Hepatocyte (in vitro differentiated cells): ENCODE data around the gene NEAT1. TPM values are rescaled to one million over a fixed set of nuclear protein-coding genes. Genes with fewer than 3 reads are reported as not detected.
A peak's percentile ranks its signal among the peaks of the same experiment; 100 is the strongest.

Experiments used
- DNase-seq: peaks from one replicate; pipeline ENCODE4 v3.0.0-alpha.2; 2016; ENCODE audit warnings: low spot score
- H2AFZ ChIP-seq: fragments of 200-600 bp; sonication (generic); 2 replicates; pipeline ENCODE4 v1.6.0; 2016; ENCODE audit warnings: antibody characterized with exemption, mild to moderate bottlenecking
- H3K27ac ChIP-seq: fragments of 200-600 bp; sonication (generic); 2 replicates; pipeline ENCODE4 v1.5.1; 2016; ENCODE audit warnings: mild to moderate bottlenecking
- H3K27me3 ChIP-seq: fragments of 200-600 bp; sonication (generic); 2 replicates; pipeline ENCODE4 v1.6.1; 2016
- H3K36me3 ChIP-seq: fragments of 200-600 bp; sonication (generic); replicated peaks from 2 replicates; pipeline ENCODE4 v1.5.1; 2016; ENCODE audit warnings: low read depth; ENCODE audit not compliant: insufficient read depth
- H3K4me1 ChIP-seq: fragments of 200-600 bp; sonication (generic); 2 replicates; pipeline ENCODE4 v1.5.1; 2016; ENCODE audit warnings: mild to moderate bottlenecking, moderate library complexity; ENCODE audit not compliant: insufficient read depth
- H3K4me2 ChIP-seq: fragments of 200-600 bp; sonication (generic); 2 replicates; pipeline ENCODE4 v1.6.0; 2016
- H3K4me3 ChIP-seq: fragments of 200-600 bp; sonication (generic); 2 replicates; pipeline ENCODE4 v1.5.1; 2016; ENCODE audit warnings: mild to moderate bottlenecking
- H3K79me2 ChIP-seq: fragments of 200-600 bp; sonication (generic); 2 replicates; pipeline ENCODE4 v1.6.0; 2017; ENCODE audit warnings: mild to moderate bottlenecking
- H3K9me2 ChIP-seq: fragments of 200-600 bp; sonication (generic); replicated peaks from 2 replicates; pipeline ENCODE4 v1.6.0; 2017; ENCODE audit warnings: mild to moderate bottlenecking; ENCODE audit not compliant: insufficient read depth
- H3K9me3 ChIP-seq: fragments of 200-600 bp; sonication (generic); 2 replicates; pipeline ENCODE4 v1.5.1; 2016; ENCODE audit warnings: low read depth, mild to moderate bottlenecking
- H4K20me1 ChIP-seq: fragments of 200-600 bp; sonication (generic); 2 replicates; pipeline ENCODE4 v1.6.0; 2016; ENCODE audit warnings: mild to moderate bottlenecking; ENCODE audit not compliant: insufficient read depth, poor library complexity, severe bottlenecking
- EZH2 ChIP-seq: fragments of 200-600 bp; sonication (generic); IDR thresholded peaks from 2 replicates; pipeline ENCODE4 v1.6.1; 2016; ENCODE audit warnings: antibody characterized with exemption, mild to moderate bottlenecking, borderline replicate concordance
- EZH2phosphoT487 ChIP-seq: fragments of 200-600 bp; sonication (generic); IDR thresholded peaks from one replicate; pipeline ENCODE4 v1.6.1; 2018; ENCODE audit warnings: antibody characterized with exemption, mild to moderate bottlenecking, low read depth, moderate library complexity; ENCODE audit not compliant: unreplicated experiment, severe bottlenecking
- WGBS: methylation state at CpG from one replicate; pipeline ENCODE4 v1.1.6; 2016; ENCODE audit warnings: low lambda C conversion rate; ENCODE audit errors: missing lambda C conversion rate; 5-methylcytosine and 5-hydroxymethylcytosine counted together
- polyA plus RNA-seq: library from polyadenylated mRNA; unstranded; fragments of >200 nt; fragmentation: Nextera tagmentation; extraction: Ambion mirVana; gene quantifications from 2 replicates; pipeline ENCODE4 v1.2.1, GENCODE V29; 2016
- total RNA-seq: library from RNA; depleted of rRNA; stranded (reverse); fragments of >200 nt; gene quantifications from 2 replicates; pipeline ENCODE4 v1.2.3, GENCODE V29; 2014
- TF ChIP-seq, protein P1 (sequence below): fragments of 200-600 bp; sonication (generic); IDR thresholded peaks from 2 replicates; pipeline ENCODE4 v1.5.1; 2016; ENCODE audit warnings: antibody characterized with exemption, mild to moderate bottlenecking; ENCODE audit not compliant: poor library complexity

Gene NEAT1
- total and polyA plus RNA-seq, 2 experiments from 2014 or later = 130 to 168 TPM

GRCh38 chr11:65487467-65488272, 65.1 kb downstream of the NEAT1 start:
- peaks cover 77% of the 10 kb centered on the region for H3K4me1 ChIP-seq
- no peak overlapping the region for H2AFZ ChIP-seq
- no peak for TF ChIP-seq EZH2phosphoT487
- TF ChIP-seq EZH2 = no peak
- TF ChIP-seq, protein P1, sequence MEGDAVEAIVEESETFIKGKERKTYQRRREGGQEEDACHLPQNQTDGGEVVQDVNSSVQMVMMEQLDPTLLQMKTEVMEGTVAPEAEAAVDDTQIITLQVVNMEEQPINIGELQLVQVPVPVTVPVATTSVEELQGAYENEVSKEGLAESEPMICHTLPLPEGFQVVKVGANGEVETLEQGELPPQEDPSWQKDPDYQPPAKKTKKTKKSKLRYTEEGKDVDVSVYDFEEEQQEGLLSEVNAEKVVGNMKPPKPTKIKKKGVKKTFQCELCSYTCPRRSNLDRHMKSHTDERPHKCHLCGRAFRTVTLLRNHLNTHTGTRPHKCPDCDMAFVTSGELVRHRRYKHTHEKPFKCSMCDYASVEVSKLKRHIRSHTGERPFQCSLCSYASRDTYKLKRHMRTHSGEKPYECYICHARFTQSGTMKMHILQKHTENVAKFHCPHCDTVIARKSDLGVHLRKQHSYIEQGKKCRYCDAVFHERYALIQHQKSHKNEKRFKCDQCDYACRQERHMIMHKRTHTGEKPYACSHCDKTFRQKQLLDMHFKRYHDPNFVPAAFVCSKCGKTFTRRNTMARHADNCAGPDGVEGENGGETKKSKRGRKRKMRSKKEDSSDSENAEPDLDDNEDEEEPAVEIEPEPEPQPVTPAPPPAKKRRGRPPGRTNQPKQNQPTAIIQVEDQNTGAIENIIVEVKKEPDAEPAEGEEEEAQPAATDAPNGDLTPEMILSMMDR = no peak
- peak; percentile 100 for DNase-seq
- 6% methylated on average over 17 of the region's 17 CpGs for WGBS
- no peak overlapping the region for H3K4me3 ChIP-seq
- H3K27me3 ChIP-seq = no peaks in the 10 kb centered on the region
- no peaks in the 10 kb centered on the region for H3K36me3 ChIP-seq
- H4K20me1 ChIP-seq = no peaks in the 10 kb centered on the region
- peak overlapping the region; percentile 96 for H3K27ac ChIP-seq
- peaks cover 42% of the 10 kb centered on the region for H3K79me2 ChIP-seq
- H3K9me2 ChIP-seq = no peaks in the 10 kb centered on the region
- H3K9me3 ChIP-seq = no peaks in the 10 kb centered on the region
- peak overlapping the region; percentile 67 for H3K4me2 ChIP-seq

DNA sequence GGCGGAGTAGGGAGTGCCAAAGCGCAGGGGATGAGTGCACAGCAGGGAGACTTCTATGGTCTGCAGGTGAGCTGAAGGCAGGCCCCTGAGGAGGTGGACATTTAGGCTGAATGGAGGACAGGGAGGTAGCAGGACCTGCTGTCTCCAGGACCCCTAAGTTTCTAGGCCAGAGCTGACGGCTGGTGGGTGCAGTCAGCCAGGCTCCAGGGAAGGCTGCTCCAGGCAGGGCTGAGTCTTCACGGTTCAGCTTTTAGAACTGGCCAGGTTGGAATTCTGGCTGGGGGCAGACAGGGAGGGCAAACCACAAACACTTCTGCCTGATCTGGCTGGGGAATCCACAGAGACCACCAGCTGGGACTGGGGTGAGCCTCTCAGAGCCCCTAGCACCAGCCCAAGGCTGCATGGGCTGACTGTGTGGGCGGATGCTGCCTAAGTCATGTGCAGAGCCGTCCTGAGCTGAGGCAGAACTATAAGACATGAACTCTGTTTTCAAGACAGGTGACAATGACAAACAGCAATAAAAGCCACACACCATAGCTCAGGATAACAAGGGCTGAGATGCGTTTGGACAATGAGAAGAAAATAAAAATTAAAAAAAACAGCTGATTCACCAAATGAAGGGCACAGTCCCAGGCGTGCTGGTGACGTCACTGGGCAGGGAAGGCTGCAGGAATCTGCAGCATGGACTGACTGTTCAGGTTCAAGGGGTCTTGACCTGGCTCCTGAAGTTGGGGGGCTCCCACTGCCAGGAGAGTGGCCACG, 65.9 kb downstream of the NEAT1 start:
- H3K27me3 ChIP-seq = no peaks in the 10 kb centered on the region
- no peak overlapping the region for H3K4me3 ChIP-seq
- no peak overlapping the region for H2AFZ ChIP-seq
- H4K20me1 ChIP-seq = no peaks in the 10 kb centered on the region
- DNase-seq = peak; percentile 77
- no peaks in the 10 kb centered on the region for H3K9me3 ChIP-seq
- H3K4me1 ChIP-seq = peaks cover 85% of the 10 kb centered on the region
- H3K79me2 ChIP-seq = peaks cover 43% of the 10 kb centered on the region
- H3K4me2 ChIP-seq = peak overlapping the region; percentile 67
- H3K9me2 ChIP-seq = no peaks in the 10 kb centered on the region
- no peak for TF ChIP-seq EZH2phosphoT487
- no peak for TF ChIP-seq EZH2
- TF ChIP-seq, protein P1 = no peak
- WGBS = 27% methylated on average over 10 of the region's 10 CpGs
- peak overlapping the region; percentile 96 for H3K27ac ChIP-seq
- no peaks in the 10 kb centered on the region for H3K36me3 ChIP-seq

- no peaks in the 10 kb centered on the region for H3K27me3 ChIP-seq
- H4K20me1 ChIP-seq = no peaks in the 10 kb centered on the region
- no peaks in the 10 kb centered on the region for H3K9me2 ChIP-seq
- peak overlapping the region; percentile 67 for H3K4me2 ChIP-seq
- DNase-seq = peak; percentile 86
- no peak overlapping the region for H3K4me3 ChIP-seq
- peaks cover 47% of the 10 kb centered on the region for H3K79me2 ChIP-seq
- H2AFZ ChIP-seq = no peak overlapping the region
- peak overlapping the region; percentile 96 for H3K27ac ChIP-seq
- H3K4me1 ChIP-seq = peaks cover 92% of the 10 kb centered on the region
- H3K9me3 ChIP-seq = no peaks in the 10 kb centered on the region
- WGBS = 14% methylated on average over 10 of the region's 10 CpGs
- H3K36me3 ChIP-seq = no peaks in the 10 kb centered on the region
- TF ChIP-seq EZH2 = no peak
- TF ChIP-seq, protein P1 = no peak
- no peak for TF ChIP-seq EZH2phosphoT487
Measured at GRCh38 chr11:65489035-65489705, 66.6 kb downstream of the NEAT1 start.
